ENCODE measurements around the gene ITPKC. TPM values are rescaled to one million over a fixed set of nuclear protein-coding genes. Genes with fewer than 3 reads are reported as not detected.

ITPKC gene
- total and polyA plus RNA-seq, 2 of the 13 experiments (the other 11 are each of a cell fraction or from before 2014, with no cell fraction given), result 6.9 to 11.2 TPM

DNA sequence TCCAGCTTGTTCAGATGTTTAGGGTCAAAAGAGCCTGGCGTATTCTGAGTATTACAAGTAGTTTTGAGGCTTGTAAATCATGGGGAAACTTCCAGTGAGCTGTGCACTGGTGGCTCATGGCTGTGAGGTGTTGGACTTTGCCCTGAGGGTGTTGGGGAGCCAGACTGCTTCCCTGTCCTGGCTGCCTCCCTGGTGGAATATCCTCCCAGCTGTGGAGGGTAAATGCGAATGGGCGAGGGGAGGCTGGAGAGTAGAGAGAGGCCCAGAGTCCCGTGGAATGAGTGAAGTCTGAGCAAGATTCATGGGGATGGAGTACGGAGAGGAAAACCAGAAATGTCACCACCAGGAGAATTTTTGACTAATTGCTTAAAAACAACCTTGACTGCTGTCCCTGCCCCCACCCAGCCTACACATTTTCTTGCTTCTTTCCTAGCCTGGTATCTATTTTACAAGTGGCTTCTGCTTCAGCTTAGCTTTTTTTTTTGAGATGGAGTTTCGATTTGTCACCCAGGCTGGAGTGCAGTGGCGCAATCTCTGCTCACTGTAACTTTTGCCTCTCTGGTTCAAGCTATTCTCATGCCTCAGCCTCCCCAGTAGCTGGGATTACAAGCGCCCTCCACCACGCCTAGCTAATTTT is 37.8 kb downstream of the ITPKC start (continued):
- TF ChIP-seq ZFP1 (CRISPR knock-in tag; IDR thresholded peaks at IDR 0.05) (no peak), ZNF329 (CRISPR knock-in tag; IDR thresholded peaks at IDR 0.05; ENCODE audit: low read depth) (no peak), NAIF1 (CRISPR knock-in tag; IDR thresholded peaks at IDR 0.05; ENCODE audit: borderline replicate concordance) (no peak), DMAP1 (CRISPR knock-in tag; IDR thresholded peaks at IDR 0.05) (no peak), SAP130 (CRISPR knock-in tag; IDR thresholded peaks at IDR 0.05; ENCODE audit: low read depth) (no peak; the same call in none of the 2 replicates), ZNF891 (CRISPR knock-in tag; IDR thresholded peaks at IDR 0.05) (no peak), FOXP1 (IDR thresholded peaks at IDR 0.05) (no peak), FOXP1 (CRISPR knock-in tag; IDR thresholded peaks at IDR 0.05) (no peak), ZNF326 (CRISPR knock-in tag; IDR thresholded peaks at IDR 0.05; ENCODE audit: borderline replicate concordance) (no peak), ZNF138 (CRISPR knock-in tag; IDR thresholded peaks at IDR 0.05; ENCODE audit: low read depth) (no peak), NR2F6 (IDR thresholded peaks at IDR 0.05) (no peak), NR2F6 (CRISPR knock-in tag; IDR thresholded peaks at IDR 0.05) (0 out of 2 replicates have a peak, but pooled peaks have one; percentile 11), SNAPC2 (CRISPR knock-in tag; IDR thresholded peaks at IDR 0.05) (no peak), ZNF567 (CRISPR knock-in tag; IDR thresholded peaks at IDR 0.05; ENCODE audit: borderline replicate concordance) (no peak), CBFB (CRISPR knock-in tag; IDR thresholded peaks at IDR 0.05) (no peak), ZNF430 (CRISPR knock-in tag; IDR thresholded peaks at IDR 0.05) (no peak), TCF7 (IDR thresholded peaks at IDR 0.05; ENCODE audit: low read depth) (no peak), THAP11 (CRISPR knock-in tag; IDR thresholded peaks at IDR 0.05) (no peak), SOX13 (IDR thresholded peaks at IDR 0.05) (no peak), SOX13 (CRISPR knock-in tag; conservative IDR thresholded peaks at IDR 0.05 in 1 of 2, IDR thresholded peaks at IDR 0.05 in 1 of 2) (no peak)
- TF ChIP-seq, protein P1, sequence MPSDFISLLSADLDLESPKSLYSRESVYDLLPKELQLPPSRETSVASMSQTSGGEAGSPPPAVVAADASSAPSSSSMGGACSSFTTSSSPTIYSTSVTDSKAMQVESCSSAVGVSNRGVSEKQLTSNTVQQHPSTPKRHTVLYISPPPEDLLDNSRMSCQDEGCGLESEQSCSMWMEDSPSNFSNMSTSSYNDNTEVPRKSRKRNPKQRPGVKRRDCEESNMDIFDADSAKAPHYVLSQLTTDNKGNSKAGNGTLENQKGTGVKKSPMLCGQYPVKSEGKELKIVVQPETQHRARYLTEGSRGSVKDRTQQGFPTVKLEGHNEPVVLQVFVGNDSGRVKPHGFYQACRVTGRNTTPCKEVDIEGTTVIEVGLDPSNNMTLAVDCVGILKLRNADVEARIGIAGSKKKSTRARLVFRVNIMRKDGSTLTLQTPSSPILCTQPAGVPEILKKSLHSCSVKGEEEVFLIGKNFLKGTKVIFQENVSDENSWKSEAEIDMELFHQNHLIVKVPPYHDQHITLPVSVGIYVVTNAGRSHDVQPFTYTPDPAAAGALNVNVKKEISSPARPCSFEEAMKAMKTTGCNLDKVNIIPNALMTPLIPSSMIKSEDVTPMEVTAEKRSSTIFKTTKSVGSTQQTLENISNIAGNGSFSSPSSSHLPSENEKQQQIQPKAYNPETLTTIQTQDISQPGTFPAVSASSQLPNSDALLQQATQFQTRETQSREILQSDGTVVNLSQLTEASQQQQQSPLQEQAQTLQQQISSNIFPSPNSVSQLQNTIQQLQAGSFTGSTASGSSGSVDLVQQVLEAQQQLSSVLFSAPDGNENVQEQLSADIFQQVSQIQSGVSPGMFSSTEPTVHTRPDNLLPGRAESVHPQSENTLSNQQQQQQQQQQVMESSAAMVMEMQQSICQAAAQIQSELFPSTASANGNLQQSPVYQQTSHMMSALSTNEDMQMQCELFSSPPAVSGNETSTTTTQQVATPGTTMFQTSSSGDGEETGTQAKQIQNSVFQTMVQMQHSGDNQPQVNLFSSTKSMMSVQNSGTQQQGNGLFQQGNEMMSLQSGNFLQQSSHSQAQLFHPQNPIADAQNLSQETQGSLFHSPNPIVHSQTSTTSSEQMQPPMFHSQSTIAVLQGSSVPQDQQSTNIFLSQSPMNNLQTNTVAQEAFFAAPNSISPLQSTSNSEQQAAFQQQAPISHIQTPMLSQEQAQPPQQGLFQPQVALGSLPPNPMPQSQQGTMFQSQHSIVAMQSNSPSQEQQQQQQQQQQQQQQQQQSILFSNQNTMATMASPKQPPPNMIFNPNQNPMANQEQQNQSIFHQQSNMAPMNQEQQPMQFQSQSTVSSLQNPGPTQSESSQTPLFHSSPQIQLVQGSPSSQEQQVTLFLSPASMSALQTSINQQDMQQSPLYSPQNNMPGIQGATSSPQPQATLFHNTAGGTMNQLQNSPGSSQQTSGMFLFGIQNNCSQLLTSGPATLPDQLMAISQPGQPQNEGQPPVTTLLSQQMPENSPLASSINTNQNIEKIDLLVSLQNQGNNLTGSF (CRISPR knock-in tag; IDR thresholded peaks at IDR 0.05), result no peak
- TF ChIP-seq, protein P2, sequence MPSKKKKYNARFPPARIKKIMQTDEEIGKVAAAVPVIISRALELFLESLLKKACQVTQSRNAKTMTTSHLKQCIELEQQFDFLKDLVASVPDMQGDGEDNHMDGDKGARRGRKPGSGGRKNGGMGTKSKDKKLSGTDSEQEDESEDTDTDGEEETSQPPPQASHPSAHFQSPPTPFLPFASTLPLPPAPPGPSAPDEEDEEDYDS (CRISPR knock-in tag; IDR thresholded peaks at IDR 0.05), result 0 out of 2 replicates have a peak, but pooled peaks have one; percentile 14
- TF ChIP-seq, protein P3, sequence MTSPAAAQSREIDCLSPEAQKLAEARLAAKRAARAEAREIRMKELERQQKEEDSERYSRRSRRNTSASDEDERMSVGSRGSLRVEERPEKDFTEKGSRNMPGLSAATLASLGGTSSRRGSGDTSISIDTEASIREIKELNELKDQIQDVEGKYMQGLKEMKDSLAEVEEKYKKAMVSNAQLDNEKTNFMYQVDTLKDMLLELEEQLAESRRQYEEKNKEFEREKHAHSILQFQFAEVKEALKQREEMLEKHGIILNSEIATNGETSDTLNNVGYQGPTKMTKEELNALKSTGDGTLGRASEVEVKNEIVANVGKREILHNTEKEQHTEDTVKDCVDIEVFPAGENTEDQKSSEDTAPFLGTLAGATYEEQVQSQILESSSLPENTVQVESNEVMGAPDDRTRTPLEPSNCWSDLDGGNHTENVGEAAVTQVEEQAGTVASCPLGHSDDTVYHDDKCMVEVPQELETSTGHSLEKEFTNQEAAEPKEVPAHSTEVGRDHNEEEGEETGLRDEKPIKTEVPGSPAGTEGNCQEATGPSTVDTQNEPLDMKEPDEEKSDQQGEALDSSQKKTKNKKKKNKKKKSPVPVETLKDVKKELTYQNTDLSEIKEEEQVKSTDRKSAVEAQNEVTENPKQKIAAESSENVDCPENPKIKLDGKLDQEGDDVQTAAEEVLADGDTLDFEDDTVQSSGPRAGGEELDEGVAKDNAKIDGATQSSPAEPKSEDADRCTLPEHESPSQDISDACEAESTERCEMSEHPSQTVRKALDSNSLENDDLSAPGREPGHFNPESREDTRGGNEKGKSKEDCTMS (CRISPR knock-in tag; conservative IDR thresholded peaks at IDR 0.05), result no peak
- TF ChIP-seq, protein P4, sequence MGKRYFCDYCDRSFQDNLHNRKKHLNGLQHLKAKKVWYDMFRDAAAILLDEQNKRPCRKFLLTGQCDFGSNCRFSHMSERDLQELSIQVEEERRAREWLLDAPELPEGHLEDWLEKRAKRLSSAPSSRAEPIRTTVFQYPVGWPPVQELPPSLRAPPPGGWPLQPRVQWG (CRISPR knock-in tag; IDR thresholded peaks at IDR 0.05; ENCODE audit: borderline replicate concordance, low read depth), result no peak

Measured in HepG2 (cell line).